ENCODE measurements around the gene ADGRL4.
"Not testable (repeated sequence)": the region's sequence is repeated elsewhere in the genome, so short reads cannot be mapped to it uniquely, and the experiment has no call there.

DNA sequence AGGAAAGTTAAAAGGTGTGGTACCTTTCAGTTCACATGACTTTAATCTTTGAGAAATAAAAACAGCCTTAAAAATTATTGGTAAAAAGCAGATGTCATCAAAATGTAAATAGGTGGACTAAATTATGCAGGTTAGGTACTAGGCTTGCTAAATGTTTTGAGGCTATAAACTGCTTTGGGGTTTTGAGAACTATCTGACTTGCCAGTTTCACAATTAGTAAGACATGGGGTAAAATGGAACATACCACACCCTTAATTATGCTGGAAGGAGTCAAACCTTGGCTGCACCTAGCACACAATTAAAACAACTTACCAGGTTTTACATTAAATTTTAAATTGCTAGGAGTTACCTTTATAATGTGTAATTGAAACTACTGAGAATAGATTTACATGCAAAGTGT, 39.4 kb downstream of the ADGRL4 start:
- TF ChIP-seq, protein P1, sequence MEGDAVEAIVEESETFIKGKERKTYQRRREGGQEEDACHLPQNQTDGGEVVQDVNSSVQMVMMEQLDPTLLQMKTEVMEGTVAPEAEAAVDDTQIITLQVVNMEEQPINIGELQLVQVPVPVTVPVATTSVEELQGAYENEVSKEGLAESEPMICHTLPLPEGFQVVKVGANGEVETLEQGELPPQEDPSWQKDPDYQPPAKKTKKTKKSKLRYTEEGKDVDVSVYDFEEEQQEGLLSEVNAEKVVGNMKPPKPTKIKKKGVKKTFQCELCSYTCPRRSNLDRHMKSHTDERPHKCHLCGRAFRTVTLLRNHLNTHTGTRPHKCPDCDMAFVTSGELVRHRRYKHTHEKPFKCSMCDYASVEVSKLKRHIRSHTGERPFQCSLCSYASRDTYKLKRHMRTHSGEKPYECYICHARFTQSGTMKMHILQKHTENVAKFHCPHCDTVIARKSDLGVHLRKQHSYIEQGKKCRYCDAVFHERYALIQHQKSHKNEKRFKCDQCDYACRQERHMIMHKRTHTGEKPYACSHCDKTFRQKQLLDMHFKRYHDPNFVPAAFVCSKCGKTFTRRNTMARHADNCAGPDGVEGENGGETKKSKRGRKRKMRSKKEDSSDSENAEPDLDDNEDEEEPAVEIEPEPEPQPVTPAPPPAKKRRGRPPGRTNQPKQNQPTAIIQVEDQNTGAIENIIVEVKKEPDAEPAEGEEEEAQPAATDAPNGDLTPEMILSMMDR (IDR thresholded peaks at IDR 0.05): not testable (repeated sequence)
- not testable (repeated sequence) for TF ChIP-seq EP300 (IDR thresholded peaks at IDR 0.05); POLR2AphosphoS2 (conservative IDR thresholded peaks at IDR 0.05; ENCODE audit: low read length); GATA3 (IDR thresholded peaks at IDR 0.05; ENCODE audit: borderline replicate concordance); JUNB (IDR thresholded peaks at IDR 0.05); MYC (IDR thresholded peaks at IDR 0.05; ENCODE audit: borderline replicate concordance, low read length); RFX5 (IDR thresholded peaks at IDR 0.05); ESRRA (IDR thresholded peaks at IDR 0.05; ENCODE audit: borderline replicate concordance, low read length); POLR2A (IDR thresholded peaks at IDR 0.05; ENCODE audit: low read length); NFE2L2 (conservative IDR thresholded peaks at IDR 0.05; ENCODE audit: low read length); RCOR1 (IDR thresholded peaks at IDR 0.05; ENCODE audit: low read depth, low read length)
- TF ChIP-seq, protein P2, sequence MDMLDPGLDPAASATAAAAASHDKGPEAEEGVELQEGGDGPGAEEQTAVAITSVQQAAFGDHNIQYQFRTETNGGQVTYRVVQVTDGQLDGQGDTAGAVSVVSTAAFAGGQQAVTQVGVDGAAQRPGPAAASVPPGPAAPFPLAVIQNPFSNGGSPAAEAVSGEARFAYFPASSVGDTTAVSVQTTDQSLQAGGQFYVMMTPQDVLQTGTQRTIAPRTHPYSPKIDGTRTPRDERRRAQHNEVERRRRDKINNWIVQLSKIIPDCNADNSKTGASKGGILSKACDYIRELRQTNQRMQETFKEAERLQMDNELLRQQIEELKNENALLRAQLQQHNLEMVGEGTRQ (IDR thresholded peaks at IDR 0.05): not testable (repeated sequence)

Measured in A549 (cell line).